ENCODE results near the gene BRAP.

The BRAP gene

GRCh38 chr12:111640506-111640905, 45.2 kb downstream of the BRAP start:
- Histone ChIP-seq H3K9me3 (replicated peaks; ENCODE audit: insufficient read depth, low read length) (no peaks in the 10 kb centered on the region), H2AFZ (ENCODE audit: low read length) (no peak overlapping the region), H3K9me2 (replicated peaks; ENCODE audit: insufficient read depth, low read length) (no peaks in the 10 kb centered on the region), H3F3A (ENCODE audit: insufficient read depth, low read length) (no peaks in the 10 kb centered on the region), H3K27me3 (replicated peaks; ENCODE audit: insufficient read depth, low read length) (no peaks in the 10 kb centered on the region), H3K36me3 (replicated peaks; ENCODE audit: insufficient read depth, low read length) (no peaks in the 10 kb centered on the region), H3K9ac (ENCODE audit: low read length) (no peak overlapping the region), H4K20me1 (ENCODE audit: insufficient read depth, low read length) (no peaks in the 10 kb centered on the region), H3K79me2 (ENCODE audit: low read length) (no peaks in the 10 kb centered on the region), H3K27ac (ENCODE audit: low read length) (no peak overlapping the region), H3K4me1 (ENCODE audit: low read length) (no peaks in the 10 kb centered on the region), H3K4me3 (ENCODE audit: low read length) (no peak overlapping the region), H3K4me2 (ENCODE audit: low read depth, low read length) (no peak overlapping the region)
- no peak for DNase-seq
- no peak for TF ChIP-seq EZH2 (optimal IDR thresholded peaks at IDR 0.05; ENCODE audit: low read depth, low read length)
- no peak for TF ChIP-seq EZH2phosphoT487 (IDR thresholded peaks at IDR 0.05; ENCODE audit: low read length)
- TF ChIP-seq CTCF (IDR thresholded peaks at IDR 0.05; ENCODE audit: low read length), result no peak

DNA sequence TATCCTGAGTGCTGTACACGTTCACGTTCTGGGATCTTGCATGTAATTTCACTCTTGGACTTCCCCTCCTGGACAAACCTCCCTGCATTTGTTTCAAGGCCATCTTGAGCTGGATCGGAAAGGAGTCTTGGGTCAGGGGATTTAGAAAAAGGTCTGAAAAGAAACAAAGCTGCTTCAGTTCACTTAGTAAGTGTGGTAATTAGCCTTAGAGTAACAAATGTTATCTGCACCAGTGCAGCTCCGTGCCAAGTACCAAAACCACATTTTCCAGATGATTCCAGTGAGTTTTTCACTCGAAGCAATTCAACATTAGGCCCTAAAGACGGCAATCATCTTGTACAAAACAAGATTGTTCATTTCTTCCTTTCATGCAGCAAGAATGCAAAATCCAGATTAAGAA, 47.2 kb downstream of the BRAP start:
- H4K20me1 ChIP-seq (ENCODE audit: insufficient read depth, low read length), result no peaks in the 10 kb centered on the region
- H3F3A ChIP-seq (ENCODE audit: insufficient read depth, low read length), result no peaks in the 10 kb centered on the region
- no peak overlapping the region for H2AFZ ChIP-seq (ENCODE audit: low read length)
- no peak overlapping the region for H3K27ac ChIP-seq (ENCODE audit: low read length)
- TF ChIP-seq EZH2phosphoT487 (IDR thresholded peaks at IDR 0.05; ENCODE audit: low read length) (no peak), EZH2 (optimal IDR thresholded peaks at IDR 0.05; ENCODE audit: low read depth, low read length) (no peak), CTCF (IDR thresholded peaks at IDR 0.05; ENCODE audit: low read length) (no peak)
- H3K9me2 ChIP-seq (replicated peaks; ENCODE audit: insufficient read depth, low read length), result no peaks in the 10 kb centered on the region
- no peaks in the 10 kb centered on the region for H3K4me1 ChIP-seq (ENCODE audit: low read length)
- no peak overlapping the region for H3K9ac ChIP-seq (ENCODE audit: low read length)
- no peaks in the 10 kb centered on the region for H3K27me3 ChIP-seq (replicated peaks; ENCODE audit: insufficient read depth, low read length)
- no peaks in the 10 kb centered on the region for H3K79me2 ChIP-seq (ENCODE audit: low read length)
- no peaks in the 10 kb centered on the region for H3K36me3 ChIP-seq (replicated peaks; ENCODE audit: insufficient read depth, low read length)
- no peak overlapping the region for H3K4me3 ChIP-seq (ENCODE audit: low read length)
- H3K9me3 ChIP-seq (replicated peaks; ENCODE audit: insufficient read depth, low read length), result no peaks in the 10 kb centered on the region
- H3K4me2 ChIP-seq (ENCODE audit: low read depth, low read length), result no peak overlapping the region
- DNase-seq, result no peak

DNA sequence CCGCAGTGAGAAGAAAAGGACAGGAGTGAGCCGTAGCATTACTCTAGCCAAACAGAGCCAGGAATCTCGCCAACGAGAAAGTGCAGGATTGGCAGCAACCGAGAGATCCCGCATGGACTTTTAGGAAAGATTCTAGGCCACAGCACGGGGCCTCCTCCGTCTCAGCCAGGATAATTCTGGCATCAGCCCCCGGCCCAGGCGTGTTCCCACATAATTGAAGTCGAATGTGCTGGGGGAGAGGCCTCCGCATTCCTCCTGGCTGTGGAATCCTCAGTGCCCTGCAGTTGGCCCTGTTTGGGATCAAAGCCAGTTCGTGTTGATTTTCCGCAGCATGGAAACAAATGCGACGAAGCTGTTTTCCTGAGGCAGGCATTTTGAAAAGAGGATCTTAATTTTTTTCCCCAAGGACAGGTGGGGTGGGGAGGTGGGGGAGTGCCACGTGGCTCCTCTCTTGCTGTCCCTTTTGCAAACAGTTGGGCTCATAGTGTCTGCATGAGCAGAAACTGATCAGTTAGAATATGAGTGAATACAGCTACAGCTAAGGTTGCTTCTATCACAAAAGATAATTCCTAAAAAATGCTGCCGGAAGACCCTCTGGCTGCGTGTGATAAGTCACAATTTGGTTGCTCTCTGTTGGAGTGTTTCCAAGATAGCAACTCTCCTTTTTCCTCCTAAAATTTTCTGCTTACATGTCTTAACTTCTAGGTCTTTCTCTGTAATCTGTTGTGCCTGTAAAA, 49.4 kb downstream of the BRAP start:
- Histone ChIP-seq H3F3A (ENCODE audit: insufficient read depth, low read length) (no peaks in the 10 kb centered on the region), H3K4me2 (ENCODE audit: low read depth, low read length) (no peak overlapping the region), H3K27me3 (replicated peaks; ENCODE audit: insufficient read depth, low read length) (no peaks in the 10 kb centered on the region), H3K4me1 (ENCODE audit: low read length) (no peaks in the 10 kb centered on the region), H3K36me3 (replicated peaks; ENCODE audit: insufficient read depth, low read length) (no peaks in the 10 kb centered on the region), H2AFZ (ENCODE audit: low read length) (no peak overlapping the region), H3K4me3 (ENCODE audit: low read length) (no peak overlapping the region), H3K79me2 (ENCODE audit: low read length) (no peaks in the 10 kb centered on the region), H3K9ac (ENCODE audit: low read length) (no peak overlapping the region), H4K20me1 (ENCODE audit: insufficient read depth, low read length) (no peaks in the 10 kb centered on the region), H3K9me2 (replicated peaks; ENCODE audit: insufficient read depth, low read length) (no peaks in the 10 kb centered on the region), H3K27ac (ENCODE audit: low read length) (no peak overlapping the region), H3K9me3 (replicated peaks; ENCODE audit: insufficient read depth, low read length) (no peaks in the 10 kb centered on the region)
- TF ChIP-seq CTCF (IDR thresholded peaks at IDR 0.05; ENCODE audit: low read length), result no peak
- no peak for TF ChIP-seq EZH2phosphoT487 (IDR thresholded peaks at IDR 0.05; ENCODE audit: low read length)
- no peak for TF ChIP-seq EZH2 (optimal IDR thresholded peaks at IDR 0.05; ENCODE audit: low read depth, low read length)
- DNase-seq, result no peak
